Stimulated activated CD8-positive, alpha-beta memory T cell treated with anti-CD3 and anti-CD28 coated beads, Interleukin-12 subunit alpha, Interleukin-12 subunit beta, amount 100 ng/mL, for 4 hours (primary cell): Measurements from ENCODE around the gene ROPN1L.

Source experiments
- DNase-seq: peaks from one replicate; pipeline ENCODE4 v3.0.0-alpha.2; 2020; ENCODE audit warnings: low read depth

ROPN1L gene

GRCh38 chr5:10427978-10428377 is 13.7 kb upstream of the ROPN1L start:
- no peak for DNase-seq

GRCh38 chr5:10431415-10431814 is 10.3 kb upstream of the ROPN1L start:
- DNase-seq: no peak

- DNase-seq: no peak
Measured at GRCh38 chr5:10432059-10433008, 9.3 kb upstream of the ROPN1L start.

DNA sequence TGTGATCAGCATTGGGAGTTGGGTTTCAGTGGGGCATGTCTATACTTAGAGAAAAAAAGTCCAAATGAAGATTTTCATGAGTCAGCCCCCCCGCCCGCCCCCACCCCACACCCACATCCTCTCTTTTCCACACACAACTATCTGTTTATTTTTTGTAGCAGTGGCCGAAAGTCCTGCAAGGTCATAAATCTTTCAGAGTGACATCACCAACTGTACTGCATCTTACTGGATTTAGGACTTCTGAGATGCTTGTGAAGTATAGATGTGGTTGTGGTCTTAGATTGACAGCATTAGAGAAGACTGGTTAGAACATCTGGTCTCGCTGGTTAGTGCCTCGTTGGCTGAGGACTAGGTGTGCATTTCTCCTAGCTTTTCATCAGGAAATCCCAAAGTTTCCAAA is 7.3 kb upstream of the ROPN1L start:
- no peak for DNase-seq

- no peak for DNase-seq
Measured at GRCh38 chr5:10438301-10438700, 3.4 kb upstream of the ROPN1L start.

GRCh38 chr5:10439692-10440091 is 2.0 kb upstream of the ROPN1L start:
- no peak for DNase-seq

DNA sequence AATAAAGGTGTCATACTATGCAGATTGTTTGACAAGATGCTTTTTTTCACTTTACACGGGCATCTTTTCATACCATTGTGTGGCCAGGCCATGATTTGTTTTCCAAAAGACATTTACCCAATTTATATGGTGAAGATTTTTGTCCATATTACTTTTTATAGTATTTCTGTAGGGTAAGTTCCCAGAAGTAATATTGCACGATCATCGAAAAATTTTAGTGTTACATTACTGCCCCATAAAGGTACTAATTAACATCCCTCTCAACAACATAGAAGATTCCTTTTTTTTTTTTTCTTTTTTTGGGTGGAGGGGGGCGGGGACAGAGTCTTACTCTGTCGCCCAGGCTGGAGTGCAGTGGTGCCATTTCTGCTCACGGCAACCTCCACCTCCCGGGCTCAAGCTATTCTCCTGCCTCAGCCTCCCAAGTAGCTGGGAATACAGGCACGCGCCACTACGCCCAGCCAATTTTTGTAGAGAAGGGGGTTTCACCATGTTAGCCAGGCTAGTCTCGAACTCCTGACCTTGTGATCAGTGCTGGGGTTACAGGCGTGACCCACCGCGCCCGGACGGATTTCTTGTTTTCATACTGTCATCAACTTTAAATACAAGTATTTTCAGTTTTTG is 1.2 kb upstream of the ROPN1L start:
- no peak for DNase-seq

GRCh38 chr5:10441992-10442435 is 335 bp downstream of the ROPN1L start:
- DNase-seq: no peak

- DNase-seq: no peak
Measured at GRCh38 chr5:10442576-10442975, 897 bp downstream of the ROPN1L start.

DNA sequence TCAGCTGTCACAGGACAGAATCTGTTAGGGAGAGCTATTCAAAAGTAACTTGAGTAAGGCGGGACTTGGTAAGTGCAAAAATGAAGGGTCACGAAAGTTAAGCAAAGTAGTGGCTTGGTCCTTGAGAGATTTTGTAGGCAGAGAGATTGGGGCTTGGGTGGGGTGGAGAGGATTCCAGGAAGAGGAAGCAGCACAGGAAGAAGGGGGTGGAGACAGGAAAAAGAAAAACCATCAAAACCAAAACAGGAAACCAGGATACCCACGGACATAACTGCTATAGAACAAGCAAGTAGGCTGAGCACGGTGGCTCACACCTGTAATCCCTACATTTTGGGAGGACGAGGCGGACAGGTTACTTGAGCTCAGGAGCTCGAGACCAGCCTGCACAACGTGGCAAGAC is 3.7 kb downstream of the ROPN1L start:
- DNase-seq: no peak

- DNase-seq: no peak
Measured at GRCh38 chr5:10446490-10446889, 4.8 kb downstream of the ROPN1L start.

DNA sequence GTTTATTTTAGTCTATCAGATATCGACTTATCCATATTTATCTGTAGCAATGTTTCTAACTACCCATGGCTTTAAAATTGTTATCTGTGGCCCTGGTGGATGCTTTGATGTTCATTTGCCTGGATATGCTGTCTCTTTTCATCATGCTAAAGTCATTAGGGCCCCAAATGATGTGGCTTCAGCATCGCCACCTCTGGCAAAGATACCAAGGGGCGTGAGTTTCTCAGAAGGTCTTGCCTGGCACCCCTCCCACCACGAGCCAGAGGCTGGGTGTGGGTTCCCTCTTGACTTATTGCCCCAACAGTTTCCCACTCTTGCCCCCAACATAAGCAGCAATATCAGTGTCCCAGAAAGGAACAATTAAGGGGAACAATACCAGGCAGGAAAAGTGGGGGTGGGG is 5.4 kb downstream of the ROPN1L start:
- no peak for DNase-seq

GRCh38 chr5:10448754-10449360 is 7.2 kb downstream of the ROPN1L start:
- no peak for DNase-seq

- no peak for DNase-seq
Measured at GRCh38 chr5:10451137-10451824, 9.6 kb downstream of the ROPN1L start.

DNA sequence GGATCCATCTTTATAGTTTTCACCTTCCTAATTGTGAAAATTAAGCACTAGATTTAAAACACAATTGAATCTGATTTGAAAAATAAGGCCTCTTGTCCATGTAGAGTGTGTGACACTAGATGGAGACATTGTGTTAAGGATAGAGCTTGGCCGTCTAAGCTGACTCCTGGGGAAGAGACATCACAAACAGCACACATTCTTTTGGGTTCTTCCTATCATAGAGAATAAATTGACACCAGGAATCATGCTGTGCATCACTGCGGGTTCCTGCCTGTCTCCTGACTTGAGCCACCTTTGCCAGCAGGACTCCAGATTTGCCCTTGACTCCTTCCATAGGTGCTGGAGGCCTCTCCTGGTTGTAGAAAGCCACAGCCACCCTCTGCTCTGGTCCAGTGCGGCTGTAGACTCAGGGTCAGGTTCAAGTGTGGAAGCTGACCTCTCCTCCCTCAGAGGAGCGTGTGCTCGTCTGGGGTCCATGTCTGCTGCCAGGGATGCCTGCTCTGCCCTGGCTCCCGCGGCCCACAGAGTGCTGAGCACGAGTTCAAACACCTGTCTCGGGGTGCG is 11.2 kb downstream of the ROPN1L start:
- no peak for DNase-seq

- no peak for DNase-seq
Measured at GRCh38 chr5:10453545-10453944, 11.9 kb downstream of the ROPN1L start.

DNA sequence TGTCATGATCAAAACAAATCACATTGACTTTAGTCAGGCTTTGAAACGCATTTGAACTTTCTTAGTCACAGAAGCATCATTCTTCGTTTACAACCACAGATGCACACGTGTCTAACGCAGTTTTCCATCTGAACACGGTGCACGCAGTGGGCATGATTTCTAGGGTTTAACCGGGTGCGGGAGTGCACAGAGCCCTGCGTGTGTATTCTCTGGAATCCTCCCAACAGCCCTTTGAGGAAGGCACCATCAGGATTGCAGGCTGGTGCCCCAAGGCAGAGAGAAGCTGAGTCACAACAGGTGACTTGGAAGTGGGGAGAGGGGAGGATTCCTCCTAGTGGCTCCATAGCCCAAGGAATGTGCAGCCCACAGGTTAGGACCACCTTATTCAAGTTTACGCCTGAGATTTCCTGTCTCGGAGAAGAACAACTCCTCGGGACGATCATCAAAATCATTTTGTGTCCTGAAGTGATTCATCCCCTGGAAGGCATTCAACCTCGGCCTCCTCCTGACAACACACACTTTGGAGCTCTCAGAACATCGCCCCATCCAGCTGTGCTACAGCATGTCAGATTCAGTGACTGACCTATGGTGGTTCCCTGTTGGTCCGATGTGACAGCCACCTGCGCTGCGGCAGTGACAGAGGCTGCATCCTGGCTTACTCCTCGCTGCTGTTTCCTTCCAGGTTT is 13.1 kb downstream of the ROPN1L start:
- DNase-seq: no peak

DNA sequence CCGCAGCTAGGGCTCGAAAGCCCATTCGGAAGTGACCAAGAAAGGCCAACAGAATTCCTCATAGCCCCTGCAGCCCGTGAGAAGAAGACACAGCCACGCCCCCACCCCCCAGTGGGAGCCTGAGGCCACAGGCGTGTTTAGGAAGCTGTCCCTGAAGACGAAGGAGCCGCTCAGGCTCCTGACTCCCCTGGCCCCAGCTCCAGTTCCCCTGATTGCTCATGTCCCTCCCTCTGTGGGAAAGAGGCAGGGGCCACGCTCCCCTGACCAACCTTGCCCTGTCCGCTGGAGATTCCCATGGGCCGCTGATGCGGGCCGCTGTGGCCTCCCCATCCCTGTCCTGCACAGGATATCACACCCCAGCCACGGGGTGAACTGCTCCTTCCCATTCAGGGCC is 13.6 kb downstream of the ROPN1L start:
- no peak for DNase-seq

DNA sequence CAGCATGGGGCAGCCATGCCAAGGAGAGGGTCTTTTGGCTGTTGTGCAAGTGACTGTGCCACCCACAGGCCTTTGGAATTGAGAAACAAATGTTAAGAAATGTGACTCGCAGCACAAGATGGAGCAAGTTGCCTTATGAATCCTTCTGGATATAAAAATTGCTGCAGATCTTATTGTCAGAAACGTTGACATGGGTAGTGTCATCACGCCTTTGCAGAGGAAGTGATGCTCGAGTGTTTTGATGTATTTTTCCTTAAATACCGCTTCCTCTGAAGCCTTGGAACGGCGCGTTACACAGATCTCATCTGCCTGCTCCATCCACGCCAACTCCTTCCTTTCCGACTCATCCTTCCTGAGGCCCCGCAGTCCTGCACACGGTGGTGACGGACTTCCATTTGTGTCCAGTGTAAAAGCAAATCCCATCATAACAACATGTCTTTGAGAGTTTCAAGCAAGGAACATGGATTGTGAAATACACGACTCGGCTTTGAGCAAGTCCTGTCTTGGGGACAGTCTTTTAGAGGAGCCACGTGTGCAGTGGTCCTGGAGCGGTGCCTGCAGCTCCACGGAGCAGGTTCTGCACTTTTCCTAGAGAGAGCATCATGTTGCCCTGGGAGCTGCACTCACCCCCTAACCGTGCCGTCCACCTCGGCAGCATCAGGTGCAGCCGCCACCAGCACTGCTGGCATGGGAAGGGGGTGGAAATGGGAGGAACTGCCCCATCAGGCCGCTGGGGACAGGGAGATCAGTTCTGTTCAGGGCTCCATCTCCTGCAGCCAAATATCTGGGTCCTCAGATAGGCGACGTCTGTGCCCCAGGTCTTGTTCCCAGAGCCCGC is 15.1 kb downstream of the ROPN1L start:
- DNase-seq: no peak
